K562 (cell line): ENCODE results near the gene KCNK6. TPM values are rescaled to one million over a fixed set of nuclear protein-coding genes. Genes with fewer than 3 reads are reported as not detected.

Experiments used
- ADNP ChIP-seq: fragments of 200-800 bp; sonication (Bioruptor generic); IDR thresholded peaks from 2 replicates; pipeline ENCODE4 v1.6.1; 2016; ENCODE audit warnings: missing genetic modification characterization, missing compliant biosample characterization
- DPF2 ChIP-seq: fragments of 450-650 bp; IDR thresholded peaks from 2 replicates; pipeline ENCODE4 v1.6.1; 2016
- ESRRA ChIP-seq: fragments of 450-650 bp; IDR thresholded peaks from 2 replicates; pipeline ENCODE4 v1.6.1; 2014; ENCODE audit warnings: low read depth, mild to moderate bottlenecking, moderate library complexity, borderline replicate concordance
- ESRRB ChIP-seq: fragments of 250-450 bp; sonication (Bioruptor Pico); IDR thresholded peaks from 2 replicates; pipeline ENCODE4 v1.5.0; 2020; ENCODE audit warnings: mild to moderate bottlenecking, moderate library complexity, borderline replicate concordance
- FIP1L1 ChIP-seq: fragments of 200-400 bp; formaldehyde crosslinking; IDR thresholded peaks from 2 replicates; pipeline ENCODE4 v1.6.1; 2018; ENCODE audit warnings: mild to moderate bottlenecking, low read depth, low read length; ENCODE audit not compliant: poor library complexity, severe bottlenecking
- FOXK1 ChIP-seq: sonication (generic); formaldehyde crosslinking; IDR thresholded peaks from 2 replicates; pipeline ENCODE4 v1.8.0; 2022; ENCODE audit warnings: missing genetic modification reagents, mild to moderate bottlenecking, borderline replicate concordance
- GTF2E2 ChIP-seq: fragments of 200-800 bp; sonication (Bioruptor generic); IDR thresholded peaks from 2 replicates; pipeline ENCODE4 v1.6.1; 2016; ENCODE audit warnings: missing genetic modification characterization, missing compliant biosample characterization
- HCFC1 ChIP-seq: IDR thresholded peaks from 2 replicates; pipeline ENCODE4 v1.6.1; 2012; ENCODE audit warnings: low read depth, low read length, improper control_type of control experiment
- HNRNPLL ChIP-seq: fragments of 200-400 bp; formaldehyde crosslinking; IDR thresholded peaks from 2 replicates; pipeline ENCODE4 v1.6.1; 2017; ENCODE audit warnings: low read length, low read depth, mild to moderate bottlenecking; ENCODE audit not compliant: poor library complexity, severe bottlenecking
- IRF2 ChIP-seq: sonication (generic); formaldehyde crosslinking; IDR thresholded peaks from 2 replicates; pipeline ENCODE4 v1.8.1; 2022; ENCODE audit warnings: mild to moderate bottlenecking, missing genetic modification reagents
- KLF10 ChIP-seq: fragments of 250-450 bp; sonication (Bioruptor Pico); IDR thresholded peaks from 2 replicates; pipeline ENCODE4 v1.6.1; 2021; ENCODE audit warnings: matching md5 sums
- L3MBTL2 ChIP-seq: fragments of 450-650 bp; IDR thresholded peaks from 2 replicates; pipeline ENCODE4 v1.6.1; 2016; ENCODE audit warnings: mild to moderate bottlenecking, moderate library complexity
- NCOR1 ChIP-seq: fragments of 450-650 bp; IDR thresholded peaks from 2 replicates; pipeline ENCODE4 v1.6.1; 2016; ENCODE audit warnings: mild to moderate bottlenecking, moderate library complexity
- NR4A1 ChIP-seq, 2 experiments: fragments of 250-450 bp in 1 of 2; fragments of 450-650 bp in 1 of 2; sonication (Bioruptor Pico) in 1 of 2; IDR thresholded peaks; 2 replicates each; pipeline versions ENCODE4 v1.4.0 to v1.6.1; 2016 to 2020; ENCODE audit warnings: mild to moderate bottlenecking in 2 of 2, missing compliant biosample characterization in 1 of 2, missing genetic modification characterization in 1 of 2, moderate library complexity in 1 of 2
- PML ChIP-seq: IDR thresholded peaks from 2 replicates; pipeline ENCODE4 v1.6.1; 2012; ENCODE audit warnings: low read length, inconsistent platforms
- POLR2H ChIP-seq: IDR thresholded peaks from 2 replicates; pipeline ENCODE4 v1.6.1; 2016; ENCODE audit warnings: missing genetic modification characterization, low read depth, mild to moderate bottlenecking, control low read depth, missing compliant biosample characterization, moderate library complexity
- RBM14 ChIP-seq: fragments of 200-400 bp; formaldehyde crosslinking; IDR thresholded peaks from 2 replicates; pipeline ENCODE4 v1.6.1; 2018; ENCODE audit warnings: low read depth, mild to moderate bottlenecking, low read length, moderate library complexity, borderline replicate concordance; ENCODE audit not compliant: insufficient read depth
- SMARCE1 ChIP-seq: fragments of 450-650 bp; IDR thresholded peaks from 2 replicates; pipeline ENCODE4 v1.7.1; 2016; ENCODE audit warnings: mild to moderate bottlenecking
- SOX6 ChIP-seq: fragments of 450-650 bp; IDR thresholded peaks from 2 replicates; pipeline ENCODE4 v1.6.1; 2014; ENCODE audit warnings: mild to moderate bottlenecking
- SRSF1 ChIP-seq: fragments of 200-400 bp; formaldehyde crosslinking; IDR thresholded peaks from 2 replicates; pipeline ENCODE4 v1.6.1; 2017; ENCODE audit warnings: mild to moderate bottlenecking, low read depth, low read length, moderate library complexity
- SRSF3 ChIP-seq: fragments of 200-400 bp; formaldehyde crosslinking; IDR thresholded peaks from 2 replicates; pipeline ENCODE4 v1.6.1; 2016; ENCODE audit warnings: mild to moderate bottlenecking, low read length, moderate library complexity; ENCODE audit not compliant: insufficient read depth
- TAF1 ChIP-seq: IDR thresholded peaks from 2 replicates; pipeline ENCODE4 v1.6.1; 2011; ENCODE audit warnings: mild to moderate bottlenecking, low read length, moderate library complexity; ENCODE audit not compliant: insufficient read depth, control insufficient read depth, severe bottlenecking; ENCODE audit errors: extremely low read depth
- ZKSCAN1 ChIP-seq: fragments of 150-350 bp; IDR thresholded peaks from 2 replicates; pipeline ENCODE4 v1.6.1; 2016; ENCODE audit warnings: low read depth, low read length
- polyA plus RNA-seq, 8 experiments: library from polyadenylated mRNA; depleted of rRNA in 4 of 8; stranded (reverse) in 5 of 8; unstranded in 3 of 8; fragments of >200 nt; fragmentation: Nextera tagmentation in 2 of 8; fragmentation: Illumina TruSeq in 1 of 8; extraction: Ambion mirVana in 2 of 8; extraction: Trizol in 1 of 8; gene quantifications; 2 replicates each; pipeline versions ENCODE4 v1.2.1 to v1.2.3, GENCODE V29; 2011 to 2014; ENCODE audit warnings: inconsistent platforms in 1 of 8, missing spikeins in 1 of 8
- total RNA-seq, 7 experiments: library from RNA; depleted of rRNA in 6 of 7; stranded (reverse); fragments of >200 nt in 6 of 7; fragmentation: Illumina TruSeq in 2 of 7; extraction: Trizol in 2 of 7; gene quantifications; 2 replicates each; pipeline versions ENCODE4 v1.2.1 to v1.2.3, GENCODE V29; 2011 to 2021; ENCODE audit warnings: low replicate concordance in 1 of 7
- TF ChIP-seq, protein P1 (sequence below): fragments of 250-450 bp; sonication (Bioruptor Pico); IDR thresholded peaks from 2 replicates; pipeline ENCODE4 v1.9.0; 2021; ENCODE audit warnings: mild to moderate bottlenecking, inconsistent platforms
- TF ChIP-seq, protein P2 (sequence below): fragments of 450-650 bp; formaldehyde crosslinking; IDR thresholded peaks from 2 replicates; pipeline ENCODE4 v1.4.0; 2022; ENCODE audit warnings: missing genetic modification characterization

The KCNK6 gene
- total and polyA plus RNA-seq, 9 of the 15 experiments (the other 6 are each of a cell fraction or from before 2014, with no cell fraction given) = 0.05 to 0.42 (median 0.15) TPM

DNA sequence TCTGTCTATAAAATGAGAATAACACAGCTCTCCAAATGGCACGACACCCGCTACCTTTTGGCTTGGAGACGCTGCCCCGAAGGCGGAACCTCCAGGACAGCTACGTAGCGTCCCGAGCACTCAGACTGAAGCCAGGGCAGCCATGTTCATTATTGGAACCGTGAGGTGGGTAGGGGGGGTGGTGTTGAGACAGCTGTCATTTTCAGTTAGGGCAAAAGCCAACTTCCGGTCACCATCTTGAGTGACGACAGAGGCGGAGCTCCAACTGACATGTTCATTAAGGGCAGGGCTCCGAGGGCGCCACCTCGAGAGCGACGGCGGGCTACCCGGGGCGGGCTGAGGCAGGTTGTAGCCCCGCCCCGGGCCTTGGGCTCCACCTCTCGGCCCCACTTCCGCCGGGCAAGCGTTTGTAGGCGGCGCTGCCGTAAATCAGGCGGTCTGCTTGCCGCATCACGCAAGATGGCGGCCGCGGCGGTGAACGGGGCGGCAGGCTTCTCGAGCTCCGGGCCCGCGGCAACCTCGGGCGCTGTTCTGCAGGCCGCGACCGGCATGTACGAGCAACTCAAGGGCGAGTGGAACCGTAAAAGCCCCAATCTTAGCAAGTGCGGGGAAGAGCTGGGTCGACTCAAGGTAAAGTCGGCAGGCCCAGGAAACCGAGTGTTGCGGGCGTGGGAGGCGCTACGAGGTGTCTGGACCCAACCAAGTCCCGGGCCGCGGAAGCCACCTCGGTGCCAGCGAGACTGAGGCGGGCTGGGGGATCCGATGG, 54.9 kb downstream of the KCNK6 start, which contains the start of gene PSMD8 (continued):
- TF ChIP-seq, protein P1, sequence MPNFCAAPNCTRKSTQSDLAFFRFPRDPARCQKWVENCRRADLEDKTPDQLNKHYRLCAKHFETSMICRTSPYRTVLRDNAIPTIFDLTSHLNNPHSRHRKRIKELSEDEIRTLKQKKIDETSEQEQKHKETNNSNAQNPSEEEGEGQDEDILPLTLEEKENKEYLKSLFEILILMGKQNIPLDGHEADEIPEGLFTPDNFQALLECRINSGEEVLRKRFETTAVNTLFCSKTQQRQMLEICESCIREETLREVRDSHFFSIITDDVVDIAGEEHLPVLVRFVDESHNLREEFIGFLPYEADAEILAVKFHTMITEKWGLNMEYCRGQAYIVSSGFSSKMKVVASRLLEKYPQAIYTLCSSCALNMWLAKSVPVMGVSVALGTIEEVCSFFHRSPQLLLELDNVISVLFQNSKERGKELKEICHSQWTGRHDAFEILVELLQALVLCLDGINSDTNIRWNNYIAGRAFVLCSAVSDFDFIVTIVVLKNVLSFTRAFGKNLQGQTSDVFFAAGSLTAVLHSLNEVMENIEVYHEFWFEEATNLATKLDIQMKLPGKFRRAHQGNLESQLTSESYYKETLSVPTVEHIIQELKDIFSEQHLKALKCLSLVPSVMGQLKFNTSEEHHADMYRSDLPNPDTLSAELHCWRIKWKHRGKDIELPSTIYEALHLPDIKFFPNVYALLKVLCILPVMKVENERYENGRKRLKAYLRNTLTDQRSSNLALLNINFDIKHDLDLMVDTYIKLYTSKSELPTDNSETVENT = peak; percentile 67; the same call in 1 of the 2 replicates
- TF ChIP-seq PML = peak; percentile 81; the same call in 1 of the 2 replicates
- no peak for TF ChIP-seq ADNP (tag)
- no peak for TF ChIP-seq IRF2
- TF ChIP-seq, protein P2, sequence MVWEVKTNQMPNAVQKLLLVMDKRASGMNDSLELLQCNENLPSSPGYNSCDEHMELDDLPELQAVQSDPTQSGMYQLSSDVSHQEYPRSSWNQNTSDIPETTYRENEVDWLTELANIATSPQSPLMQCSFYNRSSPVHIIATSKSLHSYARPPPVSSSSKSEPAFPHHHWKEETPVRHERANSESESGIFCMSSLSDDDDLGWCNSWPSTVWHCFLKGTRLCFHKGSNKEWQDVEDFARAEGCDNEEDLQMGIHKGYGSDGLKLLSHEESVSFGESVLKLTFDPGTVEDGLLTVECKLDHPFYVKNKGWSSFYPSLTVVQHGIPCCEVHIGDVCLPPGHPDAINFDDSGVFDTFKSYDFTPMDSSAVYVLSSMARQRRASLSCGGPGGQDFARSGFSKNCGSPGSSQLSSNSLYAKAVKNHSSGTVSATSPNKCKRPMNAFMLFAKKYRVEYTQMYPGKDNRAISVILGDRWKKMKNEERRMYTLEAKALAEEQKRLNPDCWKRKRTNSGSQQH (CRISPR knock-in tag) = no peak
- TF ChIP-seq ZKSCAN1 = peak; percentile 43
- TF ChIP-seq POLR2H (tag) = peak; percentile 96
- no peak for TF ChIP-seq SMARCE1
- peak; percentile 90 for TF ChIP-seq HCFC1
- TF ChIP-seq KLF10 (CRISPR knock-in tag) = no peak
- TF ChIP-seq FIP1L1 = peak; percentile 31
- peak; percentile 37; the same call in 1 of the 2 replicates for TF ChIP-seq NCOR1
- peak; percentile 90; the same call in 1 of the 2 replicates for TF ChIP-seq GTF2E2 (tag)
- TF ChIP-seq ESRRA = peak; percentile 65; the same call in 1 of the 2 replicates
- peak; percentile 13; the same call in 1 of the 2 replicates for TF ChIP-seq SOX6
- TF ChIP-seq HNRNPLL = peak; percentile 95
- peak; percentile 55 for TF ChIP-seq L3MBTL2
- TF ChIP-seq SRSF1 = peak; percentile 78; the same call in 1 of the 2 replicates
- TF ChIP-seq RBM14 = 0 out of 2 replicates have a peak, but pooled peaks have one; percentile 80
- no peak for TF ChIP-seq ESRRB (CRISPR knock-in tag)
- TF ChIP-seq SRSF3 = 0 out of 2 replicates have a peak, but pooled peaks have one; percentile 49
- TF ChIP-seq NR4A1 (CRISPR knock-in tag; IDR thresholded peaks at IDR 0.05) = 0 out of 2 replicates have a peak, but pooled peaks have one; percentile 50
- peak; percentile 61; the same call in 1 of the 2 replicates for TF ChIP-seq NR4A1 (tag; IDR thresholded peaks at IDR 0.05)
- no peak; the same call in 1 of the 2 replicates for TF ChIP-seq DPF2
- TF ChIP-seq FOXK1 (CRISPR knock-in tag) = peak; percentile 90; the same call in 1 of the 2 replicates
- peak; percentile 99 for TF ChIP-seq TAF1
